ENCODE results near the gene CDC123. TPM values are rescaled to one million over a fixed set of nuclear protein-coding genes. Genes with fewer than 3 reads are reported as not detected.

CDC123 gene
- total and polyA plus RNA-seq, 2 donors (not counting 1 experiment from before 2014, with no cell fraction given), result 48.9 to 56.0 TPM

- Histone ChIP-seq H3K27me3 (replicated peaks in 1 of 4; ENCODE audit: control extremely low read depth in 1 of 4, control insufficient read depth in 3 of 4, insufficient read depth in 4 of 4, low read length in 3 of 4) (no peaks in the 10 kb centered on the region), H3K9me3 (ENCODE audit: control extremely low read depth in 1 of 3, control insufficient read depth in 2 of 3, insufficient read depth in 1 of 3, low read length in 2 of 3) (no peaks in the 10 kb centered on the region), H3K27ac (ENCODE audit: low read length in 2 of 2) (no peak overlapping the region), H2AFZ (ENCODE audit: insufficient read depth, low read depth, low read length, poor library complexity, severe bottlenecking) (no peak overlapping the region), H3K79me2 (ENCODE audit: control insufficient read depth, insufficient read depth, low read length) (no peaks in the 10 kb centered on the region), H4K20me1 (ENCODE audit: control insufficient read depth, insufficient read depth, low read length, poor library complexity, severe bottlenecking) (no peaks in the 10 kb centered on the region), H3K4me1 (ENCODE audit: control insufficient read depth in 2 of 2, insufficient read depth in 2 of 2, low read length in 2 of 2) (no peaks in the 10 kb centered on the region), H3K9ac (ENCODE audit: low read length) (no peak overlapping the region), H3K36me3 (replicated peaks in 1 of 2; ENCODE audit: control extremely low read depth in 1 of 2, control insufficient read depth in 1 of 2, extremely low read depth in 1 of 2, insufficient read depth in 2 of 2, low read length in 1 of 2) (peaks cover 12 to 41% of the 10 kb centered on the region in 2 experiments), H3K4me2 (replicated peaks; ENCODE audit: low read depth, low read length, poor library complexity, severe bottlenecking) (no peak overlapping the region), H3K4me3 (ENCODE audit: control extremely low read depth in 1 of 5, extremely low read depth in 1 of 5, insufficient read depth in 1 of 5, low read depth in 2 of 5, low read length in 4 of 5) (no peak overlapping the region)
- no peak for DNase-seq
- no peaks in the 10 kb centered on the region for H3K4me1 Mint-ChIP-seq
- ChIA-PET POLR2A (no interaction called here), CTCF (no interaction called here)
- no peak overlapping the region for H3K27ac Mint-ChIP-seq
- no peak overlapping the region for H3K4me3 Mint-ChIP-seq
- TF ChIP-seq EZH2 (IDR thresholded peaks at IDR 0.05; ENCODE audit: borderline replicate concordance, insufficient read depth, low read depth, low read length, poor library complexity, severe bottlenecking) (no peak), CTCF (IDR thresholded peaks at IDR 0.05) (no peak)
- intact Hi-C loops (cut with micrococcal nuclease), result no loop called here
- no peaks in the 10 kb centered on the region for H3K27me3 Mint-ChIP-seq
- no peak for ATAC-seq (ENCODE audit: low read depth)
- H3K9me3 Mint-ChIP-seq (ENCODE audit: insufficient read depth), result no peaks in the 10 kb centered on the region
- 100% methylated on average over 1 of the region's 5 CpGs for WGBS (ENCODE audit: insufficient coverage)
These were observed 35.3 kb upstream of the CDC123 start for GRCh38 chr10:12160664-12161063.

- H4K20me1 ChIP-seq (ENCODE audit: control insufficient read depth, insufficient read depth, low read length, poor library complexity, severe bottlenecking), result no peaks in the 10 kb centered on the region
- no peak overlapping the region for H3K9ac ChIP-seq (ENCODE audit: low read length)
- TF ChIP-seq EZH2 (IDR thresholded peaks at IDR 0.05; ENCODE audit: borderline replicate concordance, insufficient read depth, low read depth, low read length, poor library complexity, severe bottlenecking), result no peak
- H3K79me2 ChIP-seq (ENCODE audit: control insufficient read depth, insufficient read depth, low read length), result no peaks in the 10 kb centered on the region
- Mint-ChIP-seq H3K9me3 (ENCODE audit: insufficient read depth) (no peaks in the 10 kb centered on the region), H3K4me3 (no peak overlapping the region), H3K4me1 (no peaks in the 10 kb centered on the region), H3K27me3 (no peaks in the 10 kb centered on the region), H3K27ac (no peak overlapping the region)
- H2AFZ ChIP-seq (ENCODE audit: insufficient read depth, low read depth, low read length, poor library complexity, severe bottlenecking), result no peak overlapping the region
- DNase-seq (no peak), ATAC-seq (ENCODE audit: low read depth) (no peak)
- ChIA-PET CTCF (interaction anchor here (1.5 kb wide), 1 partner anchor 548 kb away, joined by 5 read pairs; no protein-coding TSS in a partner anchor), POLR2A (no interaction called here)
- H3K4me1 ChIP-seq (ENCODE audit: control insufficient read depth in 2 of 2, insufficient read depth in 2 of 2, low read length in 2 of 2), result no peaks in the 10 kb centered on the region
- no peaks in the 10 kb centered on the region for H3K27me3 ChIP-seq (replicated peaks in 1 of 4; ENCODE audit: control extremely low read depth in 1 of 4, control insufficient read depth in 3 of 4, insufficient read depth in 4 of 4, low read length in 3 of 4)
- H3K9me3 ChIP-seq (ENCODE audit: control extremely low read depth in 1 of 3, control insufficient read depth in 2 of 3, insufficient read depth in 1 of 3, low read length in 2 of 3), result no peaks in the 10 kb centered on the region
- no peak overlapping the region for H3K4me2 ChIP-seq (replicated peaks; ENCODE audit: low read depth, low read length, poor library complexity, severe bottlenecking)
- intact Hi-C loops (cut with micrococcal nuclease), result no loop called here
- H3K4me3 ChIP-seq (ENCODE audit: control extremely low read depth in 1 of 5, extremely low read depth in 1 of 5, insufficient read depth in 1 of 5, low read depth in 2 of 5, low read length in 4 of 5), result no peak overlapping the region
- 67% methylated on average over 3 of the region's 6 CpGs for WGBS (ENCODE audit: insufficient coverage)
- no peak overlapping the region for H3K27ac ChIP-seq (ENCODE audit: low read length in 2 of 2)
- peaks cover 14 to 53% of the 10 kb centered on the region in 2 experiments for H3K36me3 ChIP-seq (replicated peaks in 1 of 2; ENCODE audit: control extremely low read depth in 1 of 2, control insufficient read depth in 1 of 2, extremely low read depth in 1 of 2, insufficient read depth in 2 of 2, low read length in 1 of 2)
These were observed 33.1 kb upstream of the CDC123 start for GRCh38 chr10:12162927-12163326.
